SK-N-MC (cell line): ENCODE measurements around the gene CLIP1.

Experiments
- DNase-seq: peaks from one replicate; pipeline ENCODE4 v3.0.0-alpha.2; 2011; ENCODE audit warnings: low read depth, low spot score
- H3K27ac ChIP-seq: fragments of 200-600 bp; sonication (generic); 2 replicates; pipeline ENCODE4 v1.5.1; 2016; ENCODE audit warnings: mixed run types
- H3K36me3 ChIP-seq: fragments of 200-600 bp; sonication (generic); 2 replicates; pipeline ENCODE4 v1.6.1; 2017; ENCODE audit warnings: antibody characterized with exemption, low read length, mixed read lengths; ENCODE audit not compliant: insufficient read depth
- H3K4me3 ChIP-seq: fragments of 200-600 bp; sonication (generic); 2 replicates; pipeline ENCODE4 v1.5.1; 2016
- H3K9ac ChIP-seq: fragments of 200-600 bp; sonication (generic); 2 replicates; pipeline ENCODE4 v1.8.0; 2017; ENCODE audit warnings: mixed run types, mixed read lengths; ENCODE audit not compliant: insufficient read length
- H3K9me3 ChIP-seq: fragments of 200-600 bp; sonication (generic); 2 replicates; pipeline ENCODE4 v1.6.1; 2017; ENCODE audit warnings: low read depth, mild to moderate bottlenecking, antibody characterized with exemption, low read length, moderate library complexity, mixed read lengths
- EZH2 ChIP-seq: fragments of 200-600 bp; sonication (generic); IDR thresholded peaks from one replicate; pipeline ENCODE4 v1.6.1; 2017; ENCODE audit warnings: antibody characterized with exemption
- FOXP2 ChIP-seq: optimal IDR thresholded peaks from 2 replicates; pipeline ENCODE3; 2011; ENCODE audit warnings: mild to moderate bottlenecking, moderate library complexity; ENCODE audit not compliant: insufficient read depth; ENCODE audit errors: extremely low read length, control extremely low read depth
- POLR2AphosphoS5 ChIP-seq: IDR thresholded peaks from 2 replicates; pipeline ENCODE4 v1.6.1; 2012; ENCODE audit warnings: mild to moderate bottlenecking, low read depth, low read length, borderline replicate concordance

CLIP1 gene

GRCh38 chr12:122243965-122244364, 178.5 kb downstream of the CLIP1 start:
- TF ChIP-seq POLR2AphosphoS5 = no peak
- TF ChIP-seq EZH2 = no peak
- no peak for DNase-seq
- no peak overlapping the region for H3K4me3 ChIP-seq

GRCh38 chr12:122238861-122239260, 183.6 kb downstream of the CLIP1 start:
- H3K4me3 ChIP-seq = no peak overlapping the region
- peaks cover 4% of the 10 kb centered on the region; the same call in 1 of the 2 replicates for H3K36me3 ChIP-seq
- no peak for DNase-seq
- H3K27ac ChIP-seq = no peak overlapping the region
- TF ChIP-seq POLR2AphosphoS5 (no peak), EZH2 (no peak), FOXP2 (no peak)
- H3K9me3 ChIP-seq = no peaks in the 10 kb centered on the region
- no peak overlapping the region for H3K9ac ChIP-seq

More at GRCh38 chr12:122243965-122244364, 178.5 kb downstream of the CLIP1 start:
- H3K9me3 ChIP-seq = no peaks in the 10 kb centered on the region
- no peak overlapping the region for H3K27ac ChIP-seq
- no peaks in the 10 kb centered on the region for H3K36me3 ChIP-seq
- no peak overlapping the region for H3K9ac ChIP-seq

GRCh38 chr12:122235741-122236140, 186.7 kb downstream of the CLIP1 start:
- no peaks in the 10 kb centered on the region for H3K9me3 ChIP-seq
- DNase-seq = no peak
- H3K36me3 ChIP-seq = peaks cover 10% of the 10 kb centered on the region; the same call in 1 of the 2 replicates
- no peak overlapping the region for H3K9ac ChIP-seq
- H3K4me3 ChIP-seq = no peak overlapping the region
- no peak overlapping the region for H3K27ac ChIP-seq
- TF ChIP-seq FOXP2 (no peak), EZH2 (no peak), POLR2AphosphoS5 (no peak)

GRCh38 chr12:122232691-122233090, 189.8 kb downstream of the CLIP1 start:
- Histone ChIP-seq H3K36me3 (peaks cover 10% of the 10 kb centered on the region; the same call in 1 of the 2 replicates), H3K4me3 (no peak overlapping the region), H3K9ac (no peak overlapping the region), H3K9me3 (no peaks in the 10 kb centered on the region), H3K27ac (no peak overlapping the region)
- no peak for TF ChIP-seq POLR2AphosphoS5
- TF ChIP-seq FOXP2 = no peak
- no peak for TF ChIP-seq EZH2
- no peak for DNase-seq

DNA sequence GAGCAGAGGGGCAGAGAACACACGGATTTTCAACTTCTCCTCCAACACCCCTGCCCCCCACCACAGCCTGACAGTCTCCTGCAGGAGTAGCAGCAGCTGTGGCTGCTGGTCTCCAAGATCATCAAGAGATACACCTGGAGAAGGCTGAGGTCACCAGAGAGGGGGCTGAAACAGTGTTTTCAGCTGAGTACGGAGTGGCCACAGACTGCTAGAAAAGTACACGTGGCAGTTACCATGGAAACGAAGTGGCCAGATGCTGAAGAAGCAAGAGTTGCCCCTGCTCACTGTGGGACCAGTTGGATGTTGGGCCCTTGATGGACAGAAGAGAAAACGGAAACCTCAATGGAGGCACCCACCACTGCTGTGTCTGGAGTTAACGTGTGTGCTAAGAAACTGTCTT, 191.7 kb downstream of the CLIP1 start:
- H3K36me3 ChIP-seq = peaks cover 10% of the 10 kb centered on the region; the same call in 1 of the 2 replicates
- no peak overlapping the region for H3K9ac ChIP-seq
- TF ChIP-seq POLR2AphosphoS5 = no peak
- TF ChIP-seq FOXP2 = no peak
- no peak for TF ChIP-seq EZH2
- DNase-seq = no peak
- H3K9me3 ChIP-seq = no peaks in the 10 kb centered on the region
- H3K27ac ChIP-seq = no peak overlapping the region
- H3K4me3 ChIP-seq = no peak overlapping the region

- Histone ChIP-seq H3K36me3 (peaks cover 19% of the 10 kb centered on the region; the same call in 1 of the 2 replicates), H3K27ac (no peak overlapping the region), H3K9ac (no peak overlapping the region), H3K4me3 (no peak overlapping the region), H3K9me3 (no peaks in the 10 kb centered on the region)
- TF ChIP-seq POLR2AphosphoS5 = no peak
- no peak for TF ChIP-seq EZH2
- TF ChIP-seq FOXP2 = no peak
- no peak for DNase-seq
Observed at GRCh38 chr12:122228092-122228491, 194.4 kb downstream of the CLIP1 start.

DNA sequence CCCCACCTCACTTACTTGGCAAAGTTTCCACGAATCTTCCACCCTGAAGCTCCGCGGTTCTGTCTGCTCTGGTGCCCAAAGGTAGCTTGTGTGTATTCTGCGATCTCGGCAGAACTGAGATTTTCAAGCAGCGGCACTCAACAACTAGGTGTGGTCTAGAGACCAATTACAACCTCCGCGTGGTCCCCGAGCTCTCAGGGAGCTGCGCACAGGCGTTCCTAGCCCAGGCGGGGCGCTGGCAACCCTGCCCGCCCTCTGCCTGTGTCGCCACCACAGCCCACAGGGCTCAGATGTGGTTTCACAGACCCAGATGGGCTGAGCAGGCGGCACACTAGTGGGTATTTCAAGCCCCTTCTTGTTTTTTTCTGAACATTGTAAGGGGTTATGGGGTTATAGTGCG, 195.1 kb downstream of the CLIP1 start:
- H3K9me3 ChIP-seq = no peaks in the 10 kb centered on the region
- H3K4me3 ChIP-seq = no peak overlapping the region
- no peak for DNase-seq
- TF ChIP-seq FOXP2 (no peak), EZH2 (no peak), POLR2AphosphoS5 (no peak)
- peaks cover 23% of the 10 kb centered on the region; the same call in 1 of the 2 replicates for H3K36me3 ChIP-seq
- no peak overlapping the region for H3K27ac ChIP-seq
- H3K9ac ChIP-seq = no peak overlapping the region

DNA sequence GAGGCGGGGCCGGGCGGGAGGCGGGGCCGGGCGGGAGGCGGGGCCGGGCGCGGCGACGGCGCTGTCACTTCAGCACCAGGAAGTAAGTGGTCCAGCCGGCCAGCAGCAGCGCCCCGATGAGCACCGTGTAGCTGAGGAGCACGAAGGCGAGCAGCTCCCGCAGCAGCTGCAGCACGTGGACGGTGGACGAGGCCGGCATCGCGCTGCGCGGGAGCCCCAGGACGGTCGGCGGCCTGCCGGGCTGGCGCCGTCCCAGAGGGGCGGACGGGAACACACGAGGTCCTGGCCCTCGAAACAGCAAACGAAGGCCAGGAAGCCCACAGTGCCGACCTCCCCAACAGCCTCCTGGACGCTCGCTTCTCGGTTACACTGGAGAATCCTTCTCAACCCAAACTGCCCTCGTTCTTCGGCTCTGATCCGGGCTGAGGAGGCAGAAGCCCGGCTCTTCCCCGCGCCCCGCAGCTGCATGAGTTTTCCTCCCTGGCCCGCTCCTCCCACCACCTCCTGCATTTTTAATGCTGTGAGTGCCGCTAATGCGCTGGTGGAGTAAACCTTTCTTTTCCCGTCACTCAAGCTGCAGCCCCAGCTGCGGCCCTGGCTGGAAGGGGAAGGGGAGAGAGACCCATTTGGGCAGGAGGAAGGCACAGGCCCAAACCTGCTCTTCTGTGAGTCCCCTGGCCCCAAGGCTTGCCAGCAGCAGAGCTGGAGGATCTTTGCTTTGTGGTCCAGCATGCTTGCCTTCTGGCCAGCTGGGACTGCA, 195.9 kb downstream of the CLIP1 start:
- H3K9me3 ChIP-seq = no peaks in the 10 kb centered on the region
- H3K9ac ChIP-seq = no peak overlapping the region
- TF ChIP-seq EZH2 = no peak
- no peak for TF ChIP-seq FOXP2
- no peak for TF ChIP-seq POLR2AphosphoS5
- H3K36me3 ChIP-seq = peaks cover 30% of the 10 kb centered on the region; the same call in 1 of the 2 replicates
- peak overlapping the region; percentile 83 for H3K4me3 ChIP-seq
- H3K27ac ChIP-seq = no peak overlapping the region
- DNase-seq = no peak
